Left ventricle myocardium inferior (tissue), 1 donor: ENCODE data around the gene HOXA2. TPM values are rescaled to one million over a fixed set of nuclear protein-coding genes. Genes with fewer than 3 reads are reported as not detected.

Experiments used
- DNase-seq: peaks from one replicate; pipeline ENCODE4 v3.0.0-alpha.2; 2020
- H3K27ac ChIP-seq: fragments of 200-600 bp; replicated peaks from 2 replicates; pipeline ENCODE4 v1.8.0; 2021
- H3K27me3 ChIP-seq: fragments of 200-600 bp; 2 replicates; pipeline ENCODE4 v1.8.0; 2021; ENCODE audit warnings: low read depth
- H3K36me3 ChIP-seq: fragments of 200-600 bp; 2 replicates; pipeline ENCODE4 v1.8.0; 2021
- H3K4me1 ChIP-seq: fragments of 200-600 bp; 2 replicates; pipeline ENCODE4 v1.8.0; 2021
- H3K4me3 ChIP-seq: fragments of 200-600 bp; 2 replicates; pipeline ENCODE4 v1.8.0; 2021; ENCODE audit warnings: mild to moderate bottlenecking, moderate library complexity
- H3K9me3 ChIP-seq: fragments of 200-600 bp; replicated peaks from 2 replicates; pipeline ENCODE4 v1.8.0; 2021
- intact Hi-C: fragments of 100-400 bp; cut with micrococcal nuclease; formaldehyde crosslinking; loops from one replicate; pipeline ENCODE4 v1.11.0; 2022
- total RNA-seq: library from RNA; stranded (reverse); fragmentation: NEBNext Ultra II Directional; extraction: Animal tissue kit (Norgen Biotek cat#: 25700); gene quantifications from one replicate; pipeline ENCODE4 v1.2.1, GENCODE V29; 2021
- TF ChIP-seq, protein P1 (sequence below): fragments of 200-600 bp; IDR thresholded peaks from 2 replicates; pipeline ENCODE4 v1.8.0; 2021; ENCODE audit warnings: antibody characterized with exemption, mild to moderate bottlenecking, borderline replicate concordance
- donor health status: DM: no; HTN: yes; CAD: no; lungs with severe emphysema.

The HOXA2 gene
- total RNA-seq, 1 donor from 2014 or later = not detected

- Histone ChIP-seq H3K4me3 (no peak overlapping the region), H3K27ac (no peak overlapping the region), H3K9me3 (no peaks in the 10 kb centered on the region), H3K27me3 (peaks cover 100% of the 10 kb centered on the region), H3K36me3 (no peaks in the 10 kb centered on the region), H3K4me1 (peaks cover 35% of the 10 kb centered on the region)
- intact Hi-C loops = no loop called here
- DNase-seq = no peak
- TF ChIP-seq, protein P1, sequence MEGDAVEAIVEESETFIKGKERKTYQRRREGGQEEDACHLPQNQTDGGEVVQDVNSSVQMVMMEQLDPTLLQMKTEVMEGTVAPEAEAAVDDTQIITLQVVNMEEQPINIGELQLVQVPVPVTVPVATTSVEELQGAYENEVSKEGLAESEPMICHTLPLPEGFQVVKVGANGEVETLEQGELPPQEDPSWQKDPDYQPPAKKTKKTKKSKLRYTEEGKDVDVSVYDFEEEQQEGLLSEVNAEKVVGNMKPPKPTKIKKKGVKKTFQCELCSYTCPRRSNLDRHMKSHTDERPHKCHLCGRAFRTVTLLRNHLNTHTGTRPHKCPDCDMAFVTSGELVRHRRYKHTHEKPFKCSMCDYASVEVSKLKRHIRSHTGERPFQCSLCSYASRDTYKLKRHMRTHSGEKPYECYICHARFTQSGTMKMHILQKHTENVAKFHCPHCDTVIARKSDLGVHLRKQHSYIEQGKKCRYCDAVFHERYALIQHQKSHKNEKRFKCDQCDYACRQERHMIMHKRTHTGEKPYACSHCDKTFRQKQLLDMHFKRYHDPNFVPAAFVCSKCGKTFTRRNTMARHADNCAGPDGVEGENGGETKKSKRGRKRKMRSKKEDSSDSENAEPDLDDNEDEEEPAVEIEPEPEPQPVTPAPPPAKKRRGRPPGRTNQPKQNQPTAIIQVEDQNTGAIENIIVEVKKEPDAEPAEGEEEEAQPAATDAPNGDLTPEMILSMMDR = no peak
Measured at GRCh38 chr7:27094304-27095049, 8.0 kb downstream of the HOXA2 start.

DNA sequence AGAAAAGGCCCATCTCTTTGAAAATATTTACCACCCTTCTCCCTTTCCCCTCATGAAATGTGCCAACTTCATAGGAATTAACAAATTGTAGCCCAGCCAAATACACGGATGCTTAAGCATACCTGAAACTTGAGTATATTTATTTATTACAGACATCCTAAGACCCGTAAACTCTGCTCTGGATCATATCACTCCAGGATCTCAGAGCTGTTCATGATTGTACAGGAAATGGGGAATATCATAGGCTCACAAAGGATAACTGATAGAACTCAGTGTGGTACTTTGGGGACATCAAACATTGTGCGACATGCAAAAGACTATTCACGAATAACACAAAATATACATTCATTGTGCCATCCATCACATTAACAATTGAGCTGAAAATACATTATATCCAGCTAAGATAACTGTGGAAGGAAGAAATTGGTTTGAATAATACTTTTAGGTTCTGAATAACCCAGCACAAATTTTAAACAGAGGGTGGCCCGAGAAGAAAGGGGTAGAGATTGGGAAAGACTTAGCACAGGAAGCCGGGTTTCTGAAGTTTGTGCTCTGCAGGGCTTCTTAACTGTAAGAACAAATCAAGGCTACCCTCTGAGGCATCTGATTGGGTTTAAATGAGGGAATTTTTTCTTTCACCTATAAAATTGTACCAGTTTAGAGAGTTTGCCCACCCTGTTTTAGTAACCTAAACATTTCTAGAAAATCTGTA lies 9.1 kb downstream of the HOXA2 start:
- Histone ChIP-seq H3K9me3 (no peaks in the 10 kb centered on the region), H3K27ac (no peak overlapping the region), H3K36me3 (no peaks in the 10 kb centered on the region), H3K4me1 (peaks cover 25% of the 10 kb centered on the region), H3K4me3 (no peak overlapping the region), H3K27me3 (peaks cover 100% of the 10 kb centered on the region)
- DNase-seq = no peak
- TF ChIP-seq, protein P1 = no peak
- intact Hi-C loops = no loop called here

GRCh38 chr7:27092819-27093110 lies 9.7 kb downstream of the HOXA2 start:
- H3K9me3 ChIP-seq = no peaks in the 10 kb centered on the region
- peaks cover 100% of the 10 kb centered on the region for H3K27me3 ChIP-seq
- no peak overlapping the region for H3K27ac ChIP-seq
- H3K4me1 ChIP-seq = peaks cover 25% of the 10 kb centered on the region
- no peak for DNase-seq
- intact Hi-C loops = no loop called here
- no peaks in the 10 kb centered on the region for H3K36me3 ChIP-seq
- no peak overlapping the region for H3K4me3 ChIP-seq
- TF ChIP-seq, protein P1 = no peak

DNA sequence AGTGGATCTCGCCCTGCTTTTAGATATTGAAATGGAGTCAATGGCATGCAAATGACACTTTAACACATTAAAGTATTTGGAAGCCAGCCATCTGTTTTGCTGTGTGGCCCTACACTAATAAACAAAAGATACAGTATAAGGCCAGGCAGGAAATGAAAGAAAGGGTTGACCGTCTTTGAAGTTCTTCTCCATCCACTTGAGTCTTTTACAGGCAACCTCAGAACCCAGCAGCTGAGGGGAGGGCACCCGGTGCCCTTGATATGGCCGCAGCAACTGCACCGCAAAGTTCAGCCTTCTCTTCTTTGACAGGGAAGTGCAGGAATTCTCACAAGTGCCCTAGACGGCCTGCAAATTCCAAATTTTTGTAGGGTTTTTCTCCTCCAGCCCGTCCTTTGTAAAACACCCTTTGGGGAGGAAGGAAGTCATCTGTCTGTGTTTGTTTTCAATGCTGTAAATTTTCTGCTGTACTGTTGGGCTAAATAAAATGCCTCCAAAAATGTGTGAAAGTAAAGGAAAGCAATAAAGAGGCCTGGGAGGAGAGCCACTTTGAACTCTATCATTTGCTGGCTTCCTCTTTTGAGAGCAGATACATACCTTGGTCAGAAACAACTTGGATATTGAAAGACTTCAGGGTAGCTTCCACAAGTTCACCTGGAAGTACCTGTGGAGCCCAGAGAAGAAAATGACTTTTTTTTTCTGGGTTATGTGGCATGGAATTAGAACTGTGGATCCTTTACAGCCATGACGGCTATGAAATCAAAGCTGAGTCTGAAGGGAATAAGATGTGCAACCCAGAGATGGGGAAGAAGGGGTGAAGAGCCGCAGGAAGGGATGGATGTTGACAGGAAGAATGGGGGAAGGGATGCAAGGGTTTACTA lies 10.3 kb downstream of the HOXA2 start:
- no peak for DNase-seq
- intact Hi-C loops = no loop called here
- Histone ChIP-seq H3K4me1 (peaks cover 20% of the 10 kb centered on the region), H3K27ac (no peak overlapping the region), H3K4me3 (no peak overlapping the region), H3K36me3 (no peaks in the 10 kb centered on the region), H3K9me3 (no peaks in the 10 kb centered on the region), H3K27me3 (peaks cover 100% of the 10 kb centered on the region)
- TF ChIP-seq, protein P1 = no peak

DNA sequence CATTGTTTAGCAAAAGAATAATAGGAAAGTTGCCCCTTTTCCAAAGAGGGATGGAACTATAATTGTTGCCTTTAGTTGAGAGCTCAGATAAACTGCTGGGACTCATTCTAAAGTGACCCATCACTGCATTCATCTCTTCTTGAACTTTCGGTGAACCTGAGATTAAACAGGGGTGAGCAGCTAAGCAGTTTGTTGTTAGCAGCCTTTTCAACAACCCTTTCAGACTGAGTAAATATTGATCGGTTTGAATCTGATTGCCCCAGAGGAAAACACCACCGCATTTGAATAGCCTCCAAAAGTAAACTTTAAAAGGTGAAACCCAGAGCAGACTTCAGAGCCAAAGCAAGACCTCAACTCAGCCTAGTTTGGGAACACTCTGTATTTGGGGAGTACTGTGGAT lies 11.4 kb downstream of the HOXA2 start:
- no peaks in the 10 kb centered on the region for H3K36me3 ChIP-seq
- DNase-seq = no peak
- no peaks in the 10 kb centered on the region for H3K9me3 ChIP-seq
- peaks cover 9% of the 10 kb centered on the region for H3K4me1 ChIP-seq
- intact Hi-C loops = no loop called here
- no peak overlapping the region for H3K4me3 ChIP-seq
- H3K27ac ChIP-seq = no peak overlapping the region
- H3K27me3 ChIP-seq = peaks cover 100% of the 10 kb centered on the region
- TF ChIP-seq, protein P1 = no peak
